22Rv1 (cell line): Measurements from ENCODE around the gene MAP2K2.

Experiments
- ZFX ChIP-seq: fragments of 450-650 bp; IDR thresholded peaks from 2 replicates; pipeline ENCODE4 v1.6.1; 2017; ENCODE audit warnings: antibody characterized with exemption, borderline replicate concordance
- TF ChIP-seq, protein P1 (sequence below): fragments of 450-650 bp; IDR thresholded peaks from 2 replicates; pipeline ENCODE4 v1.5.1; 2017; ENCODE audit warnings: mild to moderate bottlenecking

DNA sequence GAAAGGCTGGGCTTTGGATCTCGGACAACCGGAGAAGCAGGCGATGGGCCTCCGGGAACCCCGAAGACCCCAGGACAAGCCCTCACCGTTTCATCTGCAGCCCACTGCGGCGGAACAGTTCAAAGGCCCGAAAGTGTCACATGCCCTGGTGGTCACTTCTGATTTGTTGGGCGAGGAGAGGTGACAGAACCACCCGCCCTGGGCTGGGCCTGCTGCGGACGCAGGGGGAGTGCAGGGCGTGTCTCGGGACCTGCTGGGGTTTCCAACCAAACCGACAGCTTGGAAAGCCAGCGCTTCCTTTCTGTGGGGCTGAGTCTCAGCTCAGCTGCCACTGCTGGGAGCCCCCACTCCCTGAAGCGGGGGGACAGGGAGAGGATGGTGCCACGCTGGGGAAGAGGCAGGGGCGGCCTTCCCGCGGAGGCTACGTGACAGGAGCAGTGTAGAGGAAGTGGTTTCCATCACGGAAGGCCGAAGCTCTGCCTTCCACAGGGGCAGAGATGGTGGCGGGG, 34.5 kb downstream of the MAP2K2 start:
- TF ChIP-seq, protein P1, sequence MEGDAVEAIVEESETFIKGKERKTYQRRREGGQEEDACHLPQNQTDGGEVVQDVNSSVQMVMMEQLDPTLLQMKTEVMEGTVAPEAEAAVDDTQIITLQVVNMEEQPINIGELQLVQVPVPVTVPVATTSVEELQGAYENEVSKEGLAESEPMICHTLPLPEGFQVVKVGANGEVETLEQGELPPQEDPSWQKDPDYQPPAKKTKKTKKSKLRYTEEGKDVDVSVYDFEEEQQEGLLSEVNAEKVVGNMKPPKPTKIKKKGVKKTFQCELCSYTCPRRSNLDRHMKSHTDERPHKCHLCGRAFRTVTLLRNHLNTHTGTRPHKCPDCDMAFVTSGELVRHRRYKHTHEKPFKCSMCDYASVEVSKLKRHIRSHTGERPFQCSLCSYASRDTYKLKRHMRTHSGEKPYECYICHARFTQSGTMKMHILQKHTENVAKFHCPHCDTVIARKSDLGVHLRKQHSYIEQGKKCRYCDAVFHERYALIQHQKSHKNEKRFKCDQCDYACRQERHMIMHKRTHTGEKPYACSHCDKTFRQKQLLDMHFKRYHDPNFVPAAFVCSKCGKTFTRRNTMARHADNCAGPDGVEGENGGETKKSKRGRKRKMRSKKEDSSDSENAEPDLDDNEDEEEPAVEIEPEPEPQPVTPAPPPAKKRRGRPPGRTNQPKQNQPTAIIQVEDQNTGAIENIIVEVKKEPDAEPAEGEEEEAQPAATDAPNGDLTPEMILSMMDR: no peak
- TF ChIP-seq ZFX: no peak
